GM23248 (cell line): ENCODE data around the gene PCDH1.

Experiments
- EZH2 ChIP-seq: fragments of 200-600 bp; sonication (generic); IDR thresholded peaks from 2 replicates; pipeline ENCODE4 v1.6.1; 2018; ENCODE audit warnings: antibody characterized with exemption, mild to moderate bottlenecking; ENCODE audit not compliant: insufficient read depth, poor library complexity, severe bottlenecking
- EZH2phosphoT487 ChIP-seq: fragments of 200-600 bp; sonication (generic); IDR thresholded peaks from 2 replicates; pipeline ENCODE4 v1.6.1; 2018; ENCODE audit warnings: antibody characterized with exemption, moderate library complexity, mild to moderate bottlenecking, low read depth; ENCODE audit not compliant: insufficient read depth

DNA sequence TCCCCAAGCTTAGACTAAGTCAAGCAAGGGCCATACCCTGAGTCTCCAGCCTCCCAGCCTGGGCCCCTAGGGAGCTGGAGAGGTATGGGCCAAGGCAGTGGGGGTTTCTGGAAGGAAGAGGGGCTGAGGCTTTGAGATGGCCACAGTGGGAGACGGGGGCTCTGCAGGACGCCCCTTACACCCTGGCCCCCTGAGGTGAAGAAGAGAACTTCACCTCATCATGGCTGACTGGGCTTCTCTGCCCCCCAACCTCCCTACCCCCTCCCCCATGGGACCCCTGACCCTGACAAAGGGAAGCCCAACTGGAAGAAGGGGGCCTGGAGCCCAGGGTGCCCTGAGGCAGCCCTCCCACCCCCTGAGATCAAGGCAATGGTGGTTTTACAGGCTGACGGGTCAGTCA lies 25.8 kb downstream of the PCDH1 start:
- TF ChIP-seq EZH2 (no peak), EZH2phosphoT487 (no peak)
